ENCODE data around the gene C6orf163.
"Not testable (repeated sequence)": the region's sequence is repeated elsewhere in the genome, so short reads cannot be mapped to it uniquely, and the experiment has no call there.

The C6orf163 gene

GRCh38 chr6:87344731-87345130, at the start of gene C6orf163:
C6orf163 (plus strand) TSS chr6:87344813; CDS start chr6:87345100, 287 bp downstream.
- no peak for TF ChIP-seq CTCF (IDR thresholded peaks at IDR 0.05; ENCODE audit: extremely low read depth, missing control alignments)
- no peak for DNase-seq (ENCODE audit: low spot score)

GRCh38 chr6:87297119-87297518, 47.5 kb upstream of the C6orf163 start:
- no peak for DNase-seq (ENCODE audit: low spot score)
- TF ChIP-seq CTCF (IDR thresholded peaks at IDR 0.05; ENCODE audit: extremely low read depth, missing control alignments): no peak

- not testable (repeated sequence) for DNase-seq (ENCODE audit: low spot score)
Measured at GRCh38 chr6:87301277-87301676, 43.3 kb upstream of the C6orf163 start.

GRCh38 chr6:87308970-87309369, 35.6 kb upstream of the C6orf163 start:
- no peak for DNase-seq (ENCODE audit: low spot score)
- TF ChIP-seq CTCF (IDR thresholded peaks at IDR 0.05; ENCODE audit: extremely low read depth, missing control alignments): no peak

- no peak for DNase-seq (ENCODE audit: low spot score)
- TF ChIP-seq CTCF (IDR thresholded peaks at IDR 0.05; ENCODE audit: extremely low read depth, missing control alignments): no peak
Measured at GRCh38 chr6:87312860-87313259, 31.8 kb upstream of the C6orf163 start.

- no peak for DNase-seq (ENCODE audit: low spot score)
- TF ChIP-seq CTCF (IDR thresholded peaks at IDR 0.05; ENCODE audit: extremely low read depth, missing control alignments): no peak
Measured at GRCh38 chr6:87315071-87315470, 29.5 kb upstream of the C6orf163 start.

GRCh38 chr6:87319271-87319987, 25.2 kb upstream of the C6orf163 start:
- no peak for DNase-seq (ENCODE audit: low spot score)
- TF ChIP-seq CTCF (IDR thresholded peaks at IDR 0.05; ENCODE audit: extremely low read depth, missing control alignments): no peak
